Upper lobe of left lung (tissue), 6 donors: ENCODE data around the gene CRYGB. TPM values are rescaled to one million over a fixed set of nuclear protein-coding genes. Genes with fewer than 3 reads are reported as not detected.

Experiments used
- ATAC-seq, 2 donors: fragments of 200-7000 bp; cut with Tn5 transposase; one replicate each; pipeline ENCODE4 v1.9.1; 2022; ENCODE audit warnings: mild to moderate bottlenecking in 2 of 2, moderate library complexity in 2 of 2; ENCODE audit not compliant: low FRiP score in 2 of 2
- DNase-seq, 2 donors: peaks; one replicate each; pipeline ENCODE4 v3.0.0-alpha.2; 2019 to 2020
- H3K27ac ChIP-seq, 4 donors: fragments of 200-600 bp; sonication (generic); one replicate each; pipeline ENCODE4 v1.5.1; 2016 to 2019
- H3K27me3 ChIP-seq, 4 donors: fragments of 200-600 bp; sonication (generic); one replicate each; pipeline ENCODE4 v1.5.1; 2017 to 2019
- H3K36me3 ChIP-seq, 4 donors: fragments of 200-600 bp; sonication (generic); one replicate each; pipeline ENCODE4 v1.5.1; 2016 to 2019
- H3K4me1 ChIP-seq, 4 donors: fragments of 200-600 bp; sonication (generic); one replicate each; pipeline ENCODE4 v1.5.1; 2018 to 2019
- H3K4me3 ChIP-seq, 4 donors: fragments of 200-600 bp; sonication (generic); one replicate each; pipeline ENCODE4 v1.5.1; 2017 to 2019; ENCODE audit warnings: mild to moderate bottlenecking in 2 of 4, moderate library complexity in 1 of 4
- H3K9me3 ChIP-seq, 4 donors: fragments of 200-600 bp; sonication (generic); one replicate each; pipeline ENCODE4 v1.5.1; 2018 to 2019
- EP300 ChIP-seq, 4 donors: sonication (generic); formaldehyde crosslinking; IDR thresholded peaks; one replicate each; pipeline ENCODE4 v1.5.1; 2017; ENCODE audit warnings: antibody characterized with exemption in 4 of 4, control low read depth in 2 of 4
- POLR2A ChIP-seq, 4 donors: fragments of 450-650 bp; IDR thresholded peaks; one replicate each; pipeline ENCODE4 v1.5.1; 2016 to 2017; ENCODE audit warnings: antibody characterized with exemption in 4 of 4, mild to moderate bottlenecking in 2 of 4
- POLR2AphosphoS5 ChIP-seq, 2 donors: sonication (generic); formaldehyde crosslinking; IDR thresholded peaks; one replicate each; pipeline ENCODE4 v1.5.1; 2017; ENCODE audit warnings: antibody characterized with exemption in 2 of 2
- WGBS, 2 donors: methylation state at CpG; one replicate each; pipeline ENCODE4 v1.1.5; 2017 to 2018; 5-methylcytosine and 5-hydroxymethylcytosine counted together
- total RNA-seq, 6 donors: library from RNA; depleted of rRNA in 4 of 6; stranded (reverse); fragments of >200 nt in 4 of 6; gene quantifications; one replicate each; pipeline versions ENCODE4 v1.1.0 to v1.2.1, GENCODE V29; 2016 to 2021
- TF ChIP-seq, protein P1 (sequence below), 6 experiments: fragments of 450-650 bp in 4 of 6; fragments of 200-600 bp in 2 of 6; sonication (generic) in 2 of 6; IDR thresholded peaks; one replicate each; pipeline ENCODE4 v1.5.1; 2016 to 2019; ENCODE audit warnings: antibody characterized with exemption in 6 of 6
- donor health status: DM: no; HTN: no; CAD: no; lungs with moderate emphysema.
- donor health status: DM: no; HTN: yes; CAD: no; lungs with severe emphysema.

CRYGB gene
- total RNA-seq, 6 donors from 2014 or later = not detected

- Histone ChIP-seq H3K36me3 (no peaks in the 10 kb centered on the region), H3K27ac (no peak overlapping the region), H3K4me3 (no peak overlapping the region), H3K4me1 (peaks cover 0 to under 1% (median under 1%) of the 10 kb centered on the region in 4 donors), H3K27me3 (no peaks in the 10 kb centered on the region), H3K9me3 (no peaks in the 10 kb centered on the region)
- DNase-seq (no peak), ATAC-seq (no peak)
- WGBS, 2 donors = 81 to 89% methylated on average over 5 of the region's 5 CpGs
- TF ChIP-seq POLR2AphosphoS5 (IDR thresholded peaks at IDR 0.05) = no peak
- TF ChIP-seq, protein P1, sequence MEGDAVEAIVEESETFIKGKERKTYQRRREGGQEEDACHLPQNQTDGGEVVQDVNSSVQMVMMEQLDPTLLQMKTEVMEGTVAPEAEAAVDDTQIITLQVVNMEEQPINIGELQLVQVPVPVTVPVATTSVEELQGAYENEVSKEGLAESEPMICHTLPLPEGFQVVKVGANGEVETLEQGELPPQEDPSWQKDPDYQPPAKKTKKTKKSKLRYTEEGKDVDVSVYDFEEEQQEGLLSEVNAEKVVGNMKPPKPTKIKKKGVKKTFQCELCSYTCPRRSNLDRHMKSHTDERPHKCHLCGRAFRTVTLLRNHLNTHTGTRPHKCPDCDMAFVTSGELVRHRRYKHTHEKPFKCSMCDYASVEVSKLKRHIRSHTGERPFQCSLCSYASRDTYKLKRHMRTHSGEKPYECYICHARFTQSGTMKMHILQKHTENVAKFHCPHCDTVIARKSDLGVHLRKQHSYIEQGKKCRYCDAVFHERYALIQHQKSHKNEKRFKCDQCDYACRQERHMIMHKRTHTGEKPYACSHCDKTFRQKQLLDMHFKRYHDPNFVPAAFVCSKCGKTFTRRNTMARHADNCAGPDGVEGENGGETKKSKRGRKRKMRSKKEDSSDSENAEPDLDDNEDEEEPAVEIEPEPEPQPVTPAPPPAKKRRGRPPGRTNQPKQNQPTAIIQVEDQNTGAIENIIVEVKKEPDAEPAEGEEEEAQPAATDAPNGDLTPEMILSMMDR (IDR thresholded peaks at IDR 0.05) = no peak
- TF ChIP-seq POLR2A (IDR thresholded peaks at IDR 0.05) = no peak
- no peak for TF ChIP-seq EP300 (IDR thresholded peaks at IDR 0.05)
Observed at GRCh38 chr2:208189069-208189809, 43.3 kb upstream of the CRYGB start.

DNA sequence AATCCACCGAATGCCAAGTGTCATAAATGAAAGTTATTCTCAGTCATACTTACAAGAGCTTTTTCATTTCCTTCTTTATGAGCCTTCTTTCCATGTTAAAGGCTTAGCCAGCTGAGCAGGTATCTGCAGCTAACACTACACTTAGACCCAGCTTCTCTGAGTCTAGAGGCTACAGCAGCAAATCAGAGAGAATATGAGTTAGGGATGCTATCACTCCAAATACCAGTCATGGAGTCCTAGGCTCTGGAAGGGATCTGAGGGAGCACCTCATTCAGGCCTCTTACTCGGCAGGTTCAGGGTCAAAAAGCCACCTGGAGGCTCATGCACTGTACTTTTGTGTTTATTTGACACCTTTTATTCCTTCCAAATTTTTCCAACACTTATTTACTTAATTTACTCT is 40.9 kb upstream of the CRYGB start:
- WGBS, 2 donors = 75 to 80% methylated on average over 2 of the region's 2 CpGs
- TF ChIP-seq EP300 (IDR thresholded peaks at IDR 0.05) (no peak), POLR2AphosphoS5 (IDR thresholded peaks at IDR 0.05) (no peak), POLR2A (IDR thresholded peaks at IDR 0.05) (no peak)
- H3K27ac ChIP-seq = no peak overlapping the region
- DNase-seq = no peak
- H3K4me1 ChIP-seq = peaks cover 0 to 7% (median 5%) of the 10 kb centered on the region in 4 donors
- ATAC-seq = no peak
- H3K4me3 ChIP-seq = no peak overlapping the region
- no peaks in the 10 kb centered on the region for H3K27me3 ChIP-seq
- no peaks in the 10 kb centered on the region for H3K9me3 ChIP-seq
- H3K36me3 ChIP-seq = no peaks in the 10 kb centered on the region

GRCh38 chr2:208186465-208186864 is 40.5 kb upstream of the CRYGB start:
- no peak overlapping the region for H3K27ac ChIP-seq
- ATAC-seq (no peak), DNase-seq (no peak)
- 58 to 66% methylated on average over 5 of the region's 5 CpGs for WGBS, 2 donors
- H3K27me3 ChIP-seq = no peaks in the 10 kb centered on the region
- no peak for TF ChIP-seq POLR2AphosphoS5 (IDR thresholded peaks at IDR 0.05)
- TF ChIP-seq, protein P1 (IDR thresholded peaks at IDR 0.05) = no peak
- TF ChIP-seq EP300 (IDR thresholded peaks at IDR 0.05) = no peak
- TF ChIP-seq POLR2A (IDR thresholded peaks at IDR 0.05) = no peak
- no peak overlapping the region for H3K4me3 ChIP-seq
- H3K4me1 ChIP-seq = peaks cover 0 to 7% (median 5%) of the 10 kb centered on the region in 4 donors
- H3K36me3 ChIP-seq = no peaks in the 10 kb centered on the region
- no peaks in the 10 kb centered on the region for H3K9me3 ChIP-seq

- no peaks in the 10 kb centered on the region for H3K9me3 ChIP-seq
- DNase-seq (peak in 1 of 2 donors; percentile 40), ATAC-seq (no peak)
- H3K27ac ChIP-seq = no peak overlapping the region
- TF ChIP-seq POLR2AphosphoS5 (IDR thresholded peaks at IDR 0.05) (no peak), EP300 (IDR thresholded peaks at IDR 0.05) (no peak), POLR2A (IDR thresholded peaks at IDR 0.05) (no peak)
- TF ChIP-seq, protein P1 (IDR thresholded peaks at IDR 0.05) = no peak
- H3K4me3 ChIP-seq = no peak overlapping the region
- peaks cover 0 to 7% (median 5%) of the 10 kb centered on the region in 4 donors for H3K4me1 ChIP-seq
- H3K27me3 ChIP-seq = no peaks in the 10 kb centered on the region
- H3K36me3 ChIP-seq = no peaks in the 10 kb centered on the region
- WGBS, 2 donors = 33 to 35% methylated on average over 12 of the region's 12 CpGs
Observed at GRCh38 chr2:208183972-208184705, 38.2 kb upstream of the CRYGB start.

GRCh38 chr2:208183526-208183925 is 37.6 kb upstream of the CRYGB start:
- no peak overlapping the region for H3K27ac ChIP-seq
- TF ChIP-seq POLR2AphosphoS5 (IDR thresholded peaks at IDR 0.05) (no peak), POLR2A (IDR thresholded peaks at IDR 0.05) (no peak), EP300 (IDR thresholded peaks at IDR 0.05) (no peak)
- TF ChIP-seq, protein P1 (IDR thresholded peaks at IDR 0.05) = no peak
- H3K9me3 ChIP-seq = no peaks in the 10 kb centered on the region
- H3K4me3 ChIP-seq = no peak overlapping the region
- DNase-seq (peak in 1 of 2 donors; percentile 38), ATAC-seq (no peak)
- H3K36me3 ChIP-seq = no peaks in the 10 kb centered on the region
- peaks cover 2 to 7% (median 5%) of the 10 kb centered on the region in 4 donors for H3K4me1 ChIP-seq
- H3K27me3 ChIP-seq = no peaks in the 10 kb centered on the region
- WGBS, 2 donors = 37 to 39% methylated on average over 7 of the region's 7 CpGs
